Measurements from ENCODE around the gene BLOC1S2. TPM values are rescaled to one million over a fixed set of nuclear protein-coding genes. Genes with fewer than 3 reads are reported as not detected.

The BLOC1S2 gene
- total RNA-seq, 1 donor from 2014 or later, result 87.1 TPM

- no peak for TF ChIP-seq EZH2 (IDR thresholded peaks at IDR 0.05)
- TF ChIP-seq CTCF (IDR thresholded peaks at IDR 0.05), result no peak
- TF ChIP-seq EZH2phosphoT487 (IDR thresholded peaks at IDR 0.05), result no peak
- H2AFZ ChIP-seq (replicated peaks), result no peak overlapping the region
- H3K4me2 ChIP-seq, result no peak overlapping the region
- no peak overlapping the region for H3K4me3 Mint-ChIP-seq
- H3K27me3 ChIP-seq, result no peaks in the 10 kb centered on the region
- peaks cover 4% of the 10 kb centered on the region for H4K20me1 ChIP-seq (ENCODE audit: low read depth)
- H3K9me3 ChIP-seq (ENCODE audit: low read depth), result no peaks in the 10 kb centered on the region
- H3K27ac ChIP-seq, result no peak overlapping the region
- H3K36me3 Mint-ChIP-seq, result peaks cover 13% of the 10 kb centered on the region
- no peaks in the 10 kb centered on the region for H3K9me3 Mint-ChIP-seq
- no peaks in the 10 kb centered on the region for H3F3A ChIP-seq (ENCODE audit: low read depth)
- no peak for DNase-seq (ENCODE audit: low spot score)
- peaks cover 3% of the 10 kb centered on the region for H3K36me3 ChIP-seq
- no peaks in the 10 kb centered on the region for H3K4me1 ChIP-seq
- H3K4me1 Mint-ChIP-seq, result no peaks in the 10 kb centered on the region
- no peaks in the 10 kb centered on the region for H3K27me3 Mint-ChIP-seq (ENCODE audit: insufficient read depth, low read depth)
- H3K9ac ChIP-seq, result no peak overlapping the region
- H3K27ac Mint-ChIP-seq, result no peak overlapping the region
- H3K79me2 ChIP-seq (ENCODE audit: low read depth), result no peaks in the 10 kb centered on the region
- H3K4me3 ChIP-seq, result no peak overlapping the region
These were observed 48.1 kb downstream of the BLOC1S2 start for GRCh38 chr10:100238429-100238828.

- H3K27ac Mint-ChIP-seq, result no peak overlapping the region
- H3K4me3 Mint-ChIP-seq, result no peak overlapping the region
- peaks cover 3% of the 10 kb centered on the region for H3K27me3 Mint-ChIP-seq (ENCODE audit: insufficient read depth, low read depth)
- Histone ChIP-seq H3K79me2 (ENCODE audit: low read depth) (peaks cover 23% of the 10 kb centered on the region), H2AFZ (replicated peaks) (no peak overlapping the region), H3K27ac (no peak overlapping the region), H3K27me3 (no peaks in the 10 kb centered on the region), H3F3A (ENCODE audit: low read depth) (peaks cover 16% of the 10 kb centered on the region), H3K4me2 (no peak overlapping the region), H3K36me3 (peaks cover 3% of the 10 kb centered on the region), H4K20me1 (ENCODE audit: low read depth) (peaks cover 3% of the 10 kb centered on the region), H3K9me3 (ENCODE audit: low read depth) (no peaks in the 10 kb centered on the region), H3K4me1 (peaks cover 12% of the 10 kb centered on the region), H3K9ac (no peak overlapping the region), H3K4me3 (no peak overlapping the region)
- DNase-seq (ENCODE audit: low spot score), result no peak
- no peaks in the 10 kb centered on the region for H3K9me3 Mint-ChIP-seq
- peaks cover 21% of the 10 kb centered on the region for H3K4me1 Mint-ChIP-seq
- H3K36me3 Mint-ChIP-seq, result peaks cover 9% of the 10 kb centered on the region
- TF ChIP-seq EZH2 (IDR thresholded peaks at IDR 0.05), result no peak
- TF ChIP-seq EZH2phosphoT487 (IDR thresholded peaks at IDR 0.05), result no peak
- no peak for TF ChIP-seq CTCF (IDR thresholded peaks at IDR 0.05)
These were observed 54.4 kb downstream of the BLOC1S2 start for GRCh38 chr10:100232101-100232500.

- H4K20me1 ChIP-seq (ENCODE audit: low read depth), result peaks cover 3% of the 10 kb centered on the region
- H3F3A ChIP-seq (ENCODE audit: low read depth), result peaks cover 16% of the 10 kb centered on the region
- Mint-ChIP-seq H3K4me1 (peaks cover 21% of the 10 kb centered on the region), H3K4me3 (peak overlapping the region; percentile 94), H3K36me3 (peaks cover 9% of the 10 kb centered on the region), H3K27ac (peak overlapping the region; percentile 94), H3K27me3 (ENCODE audit: insufficient read depth, low read depth) (peaks cover 3% of the 10 kb centered on the region), H3K9me3 (no peaks in the 10 kb centered on the region)
- H3K36me3 ChIP-seq, result peaks cover 10% of the 10 kb centered on the region
- H3K4me2 ChIP-seq, result peak overlapping the region; percentile 93
- peak overlapping the region; percentile 96 for H3K4me3 ChIP-seq
- no peak overlapping the region for H3K27ac ChIP-seq
- H3K9ac ChIP-seq, result peak overlapping the region; percentile 93
- peaks cover 12% of the 10 kb centered on the region for H3K4me1 ChIP-seq
- no peak for TF ChIP-seq EZH2phosphoT487 (IDR thresholded peaks at IDR 0.05)
- TF ChIP-seq EZH2 (IDR thresholded peaks at IDR 0.05), result peak; percentile 28
- H3K79me2 ChIP-seq (ENCODE audit: low read depth), result peaks cover 33% of the 10 kb centered on the region
- H3K27me3 ChIP-seq, result no peaks in the 10 kb centered on the region
- peak overlapping the region; percentile 88 for H2AFZ ChIP-seq (replicated peaks)
- no peak for DNase-seq (ENCODE audit: low spot score)
- no peaks in the 10 kb centered on the region for H3K9me3 ChIP-seq (ENCODE audit: low read depth)
These were observed 56.6 kb downstream of the BLOC1S2 start for GRCh38 chr10:100229819-100230422.

- Histone ChIP-seq H3K9ac (no peak overlapping the region), H3K36me3 (peaks cover 28% of the 10 kb centered on the region), H3K79me2 (ENCODE audit: low read depth) (peaks cover 28% of the 10 kb centered on the region), H3F3A (ENCODE audit: low read depth) (no peaks in the 10 kb centered on the region), H3K4me1 (peaks cover 12% of the 10 kb centered on the region), H3K27ac (no peak overlapping the region), H3K9me3 (ENCODE audit: low read depth) (no peaks in the 10 kb centered on the region), H4K20me1 (ENCODE audit: low read depth) (peaks cover 3% of the 10 kb centered on the region), H3K4me3 (no peak overlapping the region), H3K4me2 (no peak overlapping the region), H2AFZ (replicated peaks) (no peak overlapping the region), H3K27me3 (no peaks in the 10 kb centered on the region)
- H3K9me3 Mint-ChIP-seq, result no peaks in the 10 kb centered on the region
- H3K27me3 Mint-ChIP-seq (ENCODE audit: insufficient read depth, low read depth), result no peaks in the 10 kb centered on the region
- H3K36me3 Mint-ChIP-seq, result peaks cover 10% of the 10 kb centered on the region
- no peak overlapping the region for H3K4me3 Mint-ChIP-seq
- TF ChIP-seq EZH2phosphoT487 (IDR thresholded peaks at IDR 0.05), result no peak
- H3K4me1 Mint-ChIP-seq, result peaks cover 9% of the 10 kb centered on the region
- no peak for DNase-seq (ENCODE audit: low spot score)
- no peak overlapping the region for H3K27ac Mint-ChIP-seq
These were observed 62.6 kb downstream of the BLOC1S2 start for GRCh38 chr10:100223879-100224278.

Small RNA genes within 50 kb of the gene (small RNA-seq; reads per million reads assigned to genes)
- gene RNU6-422P (not detected), gene SNORA12 (43.2 reads per million, percentile 98 among the genes with 10 or more reads in this experiment)

Other genes starting within 250 kb of the BLOC1S2 start
- not detected in 2 replicates for gene CPN1, start 204.8 kb downstream of the BLOC1S2 start, total RNA-seq (ENCODE audit: low replicate concordance)
- 31.2 and 35.7 TPM in 2 replicates for gene ERLIN1, start 100.7 kb downstream of the BLOC1S2 start, total RNA-seq (ENCODE audit: low replicate concordance)
- 21.6 and 34.1 TPM in 2 replicates for gene CHUK, start 57.1 kb downstream of the BLOC1S2 start, total RNA-seq (ENCODE audit: low replicate concordance)
- 35.5 and 36.2 TPM in 2 replicates for gene CWF19L1, start 19.0 kb downstream of the BLOC1S2 start, total RNA-seq (ENCODE audit: low replicate concordance)
- not detected in 2 replicates for gene PKD2L1, start 43.5 kb upstream of the BLOC1S2 start, total RNA-seq (ENCODE audit: low replicate concordance)
- 448 and 468 TPM in 2 replicates for gene SCD, start 60.6 kb upstream of the BLOC1S2 start, total RNA-seq (ENCODE audit: low replicate concordance)
- gene WNT8B, start 176.3 kb upstream of the BLOC1S2 start, total RNA-seq (ENCODE audit: low replicate concordance), result 5.8 and 9.0 TPM in 2 replicates
- gene SEC31B, start 233.2 kb upstream of the BLOC1S2 start, total RNA-seq (ENCODE audit: low replicate concordance), result 8.8 and 11.6 TPM in 2 replicates
- gene NDUFB8, start 243.2 kb upstream of the BLOC1S2 start, total RNA-seq (ENCODE audit: low replicate concordance), result 124 and 144 TPM in 2 replicates
- gene HIF1AN, start 249.3 kb upstream of the BLOC1S2 start, total RNA-seq (ENCODE audit: low replicate concordance), result 24.2 and 26.4 TPM in 2 replicates